A549 (cell line): ENCODE data around the gene EXOG.

Experiments
- CBX8 ChIP-seq: fragments of 200-600 bp; sonication (generic); IDR thresholded peaks from 2 replicates; pipeline ENCODE4 v1.6.1; 2016
- CTCF ChIP-seq: fragments of >200 bp; sonication (Bioruptor Twin); formaldehyde crosslinking; IDR thresholded peaks from 3 replicates; pipeline ENCODE4 v1.5.1; 2016
- HDAC2 ChIP-seq: fragments of 200-600 bp; sonication (generic); IDR thresholded peaks from 2 replicates; pipeline ENCODE4 v1.6.1; 2016
- JUNB ChIP-seq: fragments of >200 bp; sonication (Bioruptor Twin); formaldehyde crosslinking; IDR thresholded peaks from 2 replicates; pipeline ENCODE4 v1.6.1; 2016
- PBX3 ChIP-seq: IDR thresholded peaks from 2 replicates; pipeline ENCODE4 v1.6.1; 2012
- POLR2A ChIP-seq: IDR thresholded peaks from 2 replicates; pipeline ENCODE4 v1.6.1; 2012; ENCODE audit warnings: mild to moderate bottlenecking, low read length
- RAD21 ChIP-seq, 2 experiments: fragments of >200 bp in 1 of 2; sonication (Bioruptor Twin) in 1 of 2; formaldehyde crosslinking in 1 of 2; IDR thresholded peaks in 1 of 2; conservative IDR thresholded peaks in 1 of 2; 2 replicates in 1 of 2; 3 replicates in 1 of 2; pipeline ENCODE4 v1.6.1; 2012 to 2018; ENCODE audit warnings: inconsistent platforms in 1 of 2
- SREBF2 ChIP-seq: fragments of 450-650 bp; IDR thresholded peaks from 2 replicates; pipeline ENCODE4 v1.6.1; 2014; ENCODE audit warnings: mild to moderate bottlenecking, moderate library complexity

GRCh38 chr3:38507120-38507519 is 11.0 kb downstream of the EXOG start:
- TF ChIP-seq PBX3 (no peak), SREBF2 (no peak), HDAC2 (no peak), JUNB (no peak), POLR2A (no peak), CBX8 (no peak), CTCF (no peak), RAD21 (conservative IDR thresholded peaks at IDR 0.05 in 1 of 2, IDR thresholded peaks at IDR 0.05 in 1 of 2) (no peak)
